Measurements from ENCODE around the gene ARHGEF11.

ARHGEF11 gene

GRCh38 chr1:156941675-156942074 is 103.9 kb downstream of the ARHGEF11 start:
- TF ChIP-seq, protein P1, sequence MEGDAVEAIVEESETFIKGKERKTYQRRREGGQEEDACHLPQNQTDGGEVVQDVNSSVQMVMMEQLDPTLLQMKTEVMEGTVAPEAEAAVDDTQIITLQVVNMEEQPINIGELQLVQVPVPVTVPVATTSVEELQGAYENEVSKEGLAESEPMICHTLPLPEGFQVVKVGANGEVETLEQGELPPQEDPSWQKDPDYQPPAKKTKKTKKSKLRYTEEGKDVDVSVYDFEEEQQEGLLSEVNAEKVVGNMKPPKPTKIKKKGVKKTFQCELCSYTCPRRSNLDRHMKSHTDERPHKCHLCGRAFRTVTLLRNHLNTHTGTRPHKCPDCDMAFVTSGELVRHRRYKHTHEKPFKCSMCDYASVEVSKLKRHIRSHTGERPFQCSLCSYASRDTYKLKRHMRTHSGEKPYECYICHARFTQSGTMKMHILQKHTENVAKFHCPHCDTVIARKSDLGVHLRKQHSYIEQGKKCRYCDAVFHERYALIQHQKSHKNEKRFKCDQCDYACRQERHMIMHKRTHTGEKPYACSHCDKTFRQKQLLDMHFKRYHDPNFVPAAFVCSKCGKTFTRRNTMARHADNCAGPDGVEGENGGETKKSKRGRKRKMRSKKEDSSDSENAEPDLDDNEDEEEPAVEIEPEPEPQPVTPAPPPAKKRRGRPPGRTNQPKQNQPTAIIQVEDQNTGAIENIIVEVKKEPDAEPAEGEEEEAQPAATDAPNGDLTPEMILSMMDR (conservative IDR thresholded peaks at IDR 0.05; ENCODE audit: low read length) = no peak
- no peak for TF ChIP-seq EZH2phosphoT487 (IDR thresholded peaks at IDR 0.05; ENCODE audit: borderline replicate concordance)
- H4K20me1 ChIP-seq (ENCODE audit: insufficient read depth, low read length, poor library complexity, severe bottlenecking) = no peaks in the 10 kb centered on the region
- no peak overlapping the region for H3K9ac ChIP-seq (ENCODE audit: low read depth, low read length, poor library complexity, severe bottlenecking)
- H3K9me2 ChIP-seq (replicated peaks; ENCODE audit: low read depth, low read length) = no peaks in the 10 kb centered on the region
- no peak overlapping the region for H2AFZ ChIP-seq (ENCODE audit: low read length)
- no peaks in the 10 kb centered on the region for H3K4me1 ChIP-seq (ENCODE audit: insufficient read depth, low read length, poor library complexity, severe bottlenecking)
- H3K4me2 ChIP-seq (ENCODE audit: low read depth, low read length, poor library complexity, severe bottlenecking) = no peak overlapping the region
- no peaks in the 10 kb centered on the region for H3K79me2 ChIP-seq (ENCODE audit: insufficient read depth, low read length)
- no peak overlapping the region for H3K4me3 ChIP-seq (ENCODE audit: low read length, poor library complexity, severe bottlenecking)
- H3K36me3 ChIP-seq (ENCODE audit: insufficient read depth, low read length) = no peaks in the 10 kb centered on the region
- H3F3A ChIP-seq (ENCODE audit: low read depth) = no peaks in the 10 kb centered on the region
- H3K27me3 ChIP-seq (ENCODE audit: insufficient read depth, low read length, poor library complexity, severe bottlenecking) = no peaks in the 10 kb centered on the region
- H3K9me3 ChIP-seq (ENCODE audit: insufficient read depth, low read depth, low read length) = no peaks in the 10 kb centered on the region

GRCh38 chr1:156939786-156940334 is 105.7 kb downstream of the ARHGEF11 start:
- H3K9me2 ChIP-seq (replicated peaks; ENCODE audit: low read depth, low read length) = no peaks in the 10 kb centered on the region
- no peaks in the 10 kb centered on the region for H3K36me3 ChIP-seq (ENCODE audit: insufficient read depth, low read length)
- no peaks in the 10 kb centered on the region for H3K79me2 ChIP-seq (ENCODE audit: insufficient read depth, low read length)
- no peak overlapping the region for H3K9ac ChIP-seq (ENCODE audit: low read depth, low read length, poor library complexity, severe bottlenecking)
- no peaks in the 10 kb centered on the region for H3K4me1 ChIP-seq (ENCODE audit: insufficient read depth, low read length, poor library complexity, severe bottlenecking)
- no peaks in the 10 kb centered on the region for H4K20me1 ChIP-seq (ENCODE audit: insufficient read depth, low read length, poor library complexity, severe bottlenecking)
- no peaks in the 10 kb centered on the region for H3K27me3 ChIP-seq (ENCODE audit: insufficient read depth, low read length, poor library complexity, severe bottlenecking)
- TF ChIP-seq, protein P1 (conservative IDR thresholded peaks at IDR 0.05; ENCODE audit: low read length) = no peak
- TF ChIP-seq EZH2phosphoT487 (IDR thresholded peaks at IDR 0.05; ENCODE audit: borderline replicate concordance) = no peak
- no peaks in the 10 kb centered on the region for H3F3A ChIP-seq (ENCODE audit: low read depth)
- H3K4me3 ChIP-seq (ENCODE audit: low read length, poor library complexity, severe bottlenecking) = no peak overlapping the region
- H3K9me3 ChIP-seq (ENCODE audit: insufficient read depth, low read depth, low read length) = no peaks in the 10 kb centered on the region
- no peak overlapping the region for H3K4me2 ChIP-seq (ENCODE audit: low read depth, low read length, poor library complexity, severe bottlenecking)
- H2AFZ ChIP-seq (ENCODE audit: low read length) = no peak overlapping the region

DNA sequence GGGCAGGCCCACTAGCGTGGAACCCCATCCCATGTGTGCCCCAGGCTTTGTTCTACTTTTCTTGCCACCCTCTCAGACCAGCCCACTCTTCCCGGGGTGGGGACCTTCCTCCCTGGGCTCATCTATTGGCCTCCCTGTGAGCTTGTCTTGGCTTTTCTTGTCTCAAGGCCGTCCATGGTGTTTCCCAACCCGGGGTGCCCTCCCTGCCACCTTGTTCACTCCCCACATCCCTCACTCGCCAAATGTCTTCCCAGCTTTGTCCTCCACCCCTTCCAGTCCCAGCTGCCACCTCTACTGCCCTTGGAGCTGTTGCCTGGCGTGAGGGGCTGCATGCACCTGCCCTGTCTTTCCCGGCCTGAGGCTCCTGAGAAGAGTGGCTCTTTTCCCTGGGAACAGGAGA is 106.7 kb downstream of the ARHGEF11 start:
- no peaks in the 10 kb centered on the region for H3K79me2 ChIP-seq (ENCODE audit: insufficient read depth, low read length)
- H3K27me3 ChIP-seq (ENCODE audit: insufficient read depth, low read length, poor library complexity, severe bottlenecking) = no peaks in the 10 kb centered on the region
- no peak overlapping the region for H3K4me3 ChIP-seq (ENCODE audit: low read length, poor library complexity, severe bottlenecking)
- H3K4me2 ChIP-seq (ENCODE audit: low read depth, low read length, poor library complexity, severe bottlenecking) = no peak overlapping the region
- H4K20me1 ChIP-seq (ENCODE audit: insufficient read depth, low read length, poor library complexity, severe bottlenecking) = no peaks in the 10 kb centered on the region
- H3K9me3 ChIP-seq (ENCODE audit: insufficient read depth, low read depth, low read length) = no peaks in the 10 kb centered on the region
- no peaks in the 10 kb centered on the region for H3F3A ChIP-seq (ENCODE audit: low read depth)
- H2AFZ ChIP-seq (ENCODE audit: low read length) = no peak overlapping the region
- no peaks in the 10 kb centered on the region for H3K9me2 ChIP-seq (replicated peaks; ENCODE audit: low read depth, low read length)
- H3K36me3 ChIP-seq (ENCODE audit: insufficient read depth, low read length) = no peaks in the 10 kb centered on the region
- TF ChIP-seq EZH2phosphoT487 (IDR thresholded peaks at IDR 0.05; ENCODE audit: borderline replicate concordance) = no peak
- TF ChIP-seq, protein P1 (conservative IDR thresholded peaks at IDR 0.05; ENCODE audit: low read length) = no peak
- H3K4me1 ChIP-seq (ENCODE audit: insufficient read depth, low read length, poor library complexity, severe bottlenecking) = no peaks in the 10 kb centered on the region
- no peak overlapping the region for H3K9ac ChIP-seq (ENCODE audit: low read depth, low read length, poor library complexity, severe bottlenecking)
